Vagina (tissue), 2 donors: ENCODE measurements around the gene NUP42.

Experiments used
- CTCF ChIP-seq, 3 experiments: fragments of 450-650 bp in 2 of 3; fragments of 200-600 bp in 1 of 3; sonication (generic) in 1 of 3; IDR thresholded peaks; one replicate each; pipeline ENCODE4 v1.5.1; 2017 to 2019; ENCODE audit warnings: antibody characterized with exemption in 3 of 3, mild to moderate bottlenecking in 2 of 3, moderate library complexity in 2 of 3
- POLR2A ChIP-seq, 2 donors: fragments of 450-650 bp; IDR thresholded peaks; one replicate each; pipeline ENCODE4 v1.6.1; 2017; ENCODE audit warnings: antibody characterized with exemption in 2 of 2, mild to moderate bottlenecking in 2 of 2, moderate library complexity in 2 of 2
- POLR2AphosphoS5 ChIP-seq, 2 donors: sonication (generic); formaldehyde crosslinking; IDR thresholded peaks; one replicate each; pipeline ENCODE4 v1.9.0; 2017; ENCODE audit warnings: antibody characterized with exemption in 2 of 2, mild to moderate bottlenecking in 2 of 2, low read depth in 1 of 2; ENCODE audit not compliant: insufficient read depth in 1 of 2

GRCh38 chr7:23247046-23247602 is 65.3 kb downstream of the NUP42 start:
- no peak for TF ChIP-seq CTCF (IDR thresholded peaks at IDR 0.05)
- no peak for TF ChIP-seq POLR2A (IDR thresholded peaks at IDR 0.05)
- no peak for TF ChIP-seq POLR2AphosphoS5 (IDR thresholded peaks at IDR 0.05; ENCODE audit: insufficient read depth in 1 of 2, low read depth in 1 of 2)
